Muscle layer of duodenum (tissue), 2 donors: ENCODE data around the gene CHRNA10.

Experiments
- H3K27ac ChIP-seq: one replicate; pipeline ENCODE4 v1.7.0; 2013; ENCODE audit warnings: mild to moderate bottlenecking, low read length
- H3K27me3 ChIP-seq: one replicate; pipeline ENCODE4 v1.7.0; 2013; ENCODE audit warnings: low read depth, mild to moderate bottlenecking, control low read depth, low read length
- H3K36me3 ChIP-seq, 2 donors: one replicate each; pipeline ENCODE4 v1.7.0; 2013; ENCODE audit warnings: low read length in 2 of 2, control low read depth in 1 of 2, mild to moderate bottlenecking in 1 of 2; ENCODE audit not compliant: insufficient read depth in 2 of 2, control insufficient read depth in 1 of 2
- H3K4me1 ChIP-seq, 2 donors: one replicate each; pipeline ENCODE4 v1.7.0; 2013; ENCODE audit warnings: low read length in 2 of 2, mild to moderate bottlenecking in 2 of 2, control low read depth in 1 of 2, moderate library complexity in 1 of 2; ENCODE audit not compliant: insufficient read depth in 2 of 2, control insufficient read depth in 1 of 2
- H3K4me3 ChIP-seq, 2 donors: one replicate each; pipeline ENCODE4 v1.7.0; 2013; ENCODE audit warnings: low read length in 2 of 2, low read depth in 1 of 2, mild to moderate bottlenecking in 1 of 2
- H3K9me3 ChIP-seq, 2 donors: one replicate each; pipeline ENCODE4 v1.7.0; 2013; ENCODE audit warnings: low read length in 2 of 2, control low read depth in 1 of 2, mild to moderate bottlenecking in 1 of 2; ENCODE audit not compliant: control insufficient read depth in 1 of 2
- donor health status: healthy.

CHRNA10 gene

GRCh38 chr11:3684129-3684818 lies 13.1 kb upstream of the CHRNA10 start:
- Histone ChIP-seq H3K27me3 (no peaks in the 10 kb centered on the region), H3K27ac (no peak overlapping the region), H3K4me1 (no peaks in the 10 kb centered on the region), H3K36me3 (peaks cover 51 to 82% of the 10 kb centered on the region in 2 donors), H3K4me3 (no peak overlapping the region), H3K9me3 (no peaks in the 10 kb centered on the region)

- Histone ChIP-seq H3K9me3 (no peaks in the 10 kb centered on the region), H3K4me1 (no peaks in the 10 kb centered on the region), H3K27me3 (no peaks in the 10 kb centered on the region), H3K36me3 (peaks cover 60 to 88% of the 10 kb centered on the region in 2 donors), H3K27ac (no peak overlapping the region), H3K4me3 (no peak overlapping the region)
Measured at GRCh38 chr11:3683039-3683438, 11.9 kb upstream of the CHRNA10 start.

- H3K27ac ChIP-seq: no peak overlapping the region
- H3K36me3 ChIP-seq: peaks cover 78 to 90% of the 10 kb centered on the region in 2 donors
Measured at GRCh38 chr11:3679077-3679476, 7.9 kb upstream of the CHRNA10 start.

GRCh38 chr11:3675971-3676370 lies 4.8 kb upstream of the CHRNA10 start:
- peaks cover 78 to 95% of the 10 kb centered on the region in 2 donors for H3K36me3 ChIP-seq
- H3K4me1 ChIP-seq: no peaks in the 10 kb centered on the region
- no peak overlapping the region for H3K4me3 ChIP-seq

More at GRCh38 chr11:3679077-3679476, 7.9 kb upstream of the CHRNA10 start:
- Histone ChIP-seq H3K27me3 (no peaks in the 10 kb centered on the region), H3K4me3 (no peak overlapping the region), H3K4me1 (no peaks in the 10 kb centered on the region), H3K9me3 (no peaks in the 10 kb centered on the region)

GRCh38 chr11:3674189-3674588 lies 3.0 kb upstream of the CHRNA10 start:
- no peak overlapping the region for H3K4me3 ChIP-seq
- no peaks in the 10 kb centered on the region for H3K27me3 ChIP-seq
- no peaks in the 10 kb centered on the region for H3K4me1 ChIP-seq
- no peaks in the 10 kb centered on the region for H3K9me3 ChIP-seq
- H3K27ac ChIP-seq: no peak overlapping the region
- peaks cover 66 to 93% of the 10 kb centered on the region in 2 donors for H3K36me3 ChIP-seq

More at GRCh38 chr11:3675971-3676370, 4.8 kb upstream of the CHRNA10 start:
- H3K9me3 ChIP-seq: no peaks in the 10 kb centered on the region
- no peaks in the 10 kb centered on the region for H3K27me3 ChIP-seq
- no peak overlapping the region for H3K27ac ChIP-seq

- H3K27me3 ChIP-seq: no peaks in the 10 kb centered on the region
- H3K4me1 ChIP-seq: no peaks in the 10 kb centered on the region
- H3K27ac ChIP-seq: no peak overlapping the region
- H3K9me3 ChIP-seq: no peaks in the 10 kb centered on the region
- peaks cover 37 to 94% of the 10 kb centered on the region in 2 donors for H3K36me3 ChIP-seq
- no peak overlapping the region for H3K4me3 ChIP-seq
Measured at GRCh38 chr11:3669742-3670183, 1.4 kb downstream of the CHRNA10 start.

- Histone ChIP-seq H3K36me3 (peaks cover 30 to 95% of the 10 kb centered on the region in 2 donors), H3K9me3 (no peaks in the 10 kb centered on the region)
Measured at GRCh38 chr11:3669128-3669527, 2.1 kb downstream of the CHRNA10 start.

GRCh38 chr11:3667149-3668035 lies 3.8 kb downstream of the CHRNA10 start:
- H3K27me3 ChIP-seq: no peaks in the 10 kb centered on the region
- H3K27ac ChIP-seq: no peak overlapping the region
- H3K4me3 ChIP-seq: no peak overlapping the region
- H3K36me3 ChIP-seq: peaks cover 20 to 81% of the 10 kb centered on the region in 2 donors
- no peaks in the 10 kb centered on the region for H3K4me1 ChIP-seq
- H3K9me3 ChIP-seq: no peaks in the 10 kb centered on the region

More at GRCh38 chr11:3669128-3669527, 2.1 kb downstream of the CHRNA10 start:
- Histone ChIP-seq H3K27me3 (no peaks in the 10 kb centered on the region), H3K4me1 (no peaks in the 10 kb centered on the region), H3K4me3 (no peak overlapping the region), H3K27ac (no peak overlapping the region)

- H3K9me3 ChIP-seq: no peaks in the 10 kb centered on the region
- H3K27me3 ChIP-seq: no peaks in the 10 kb centered on the region
- peaks cover 11 to 68% of the 10 kb centered on the region in 2 donors for H3K36me3 ChIP-seq
Measured at GRCh38 chr11:3666023-3666530, 5.1 kb downstream of the CHRNA10 start.

GRCh38 chr11:3665336-3666022 lies 5.7 kb downstream of the CHRNA10 start:
- H3K36me3 ChIP-seq: peaks cover 8 to 62% of the 10 kb centered on the region in 2 donors
- H3K27me3 ChIP-seq: no peaks in the 10 kb centered on the region
- no peaks in the 10 kb centered on the region for H3K4me1 ChIP-seq
- no peaks in the 10 kb centered on the region for H3K9me3 ChIP-seq
- H3K4me3 ChIP-seq: no peak overlapping the region
- no peak overlapping the region for H3K27ac ChIP-seq

More at GRCh38 chr11:3666023-3666530, 5.1 kb downstream of the CHRNA10 start:
- Histone ChIP-seq H3K4me1 (no peaks in the 10 kb centered on the region), H3K4me3 (no peak overlapping the region), H3K27ac (no peak overlapping the region)
